NCI-H1048 (cell line): ENCODE measurements around the gene PSMA5.
A peak's percentile ranks its signal among the peaks of the same experiment; 100 is the strongest.
"Not testable (repeated sequence)": the region's sequence is repeated elsewhere in the genome, so short reads cannot be mapped to it uniquely, and the experiment has no call there.

Source experiments
- DNase-seq: peaks from one replicate; lab custom pipeline; 2025; lab: John Stamatoyannopoulos, UW

The PSMA5 gene

GRCh38 chr1:109426281-109427170 lies at the start of gene PSMA5:
PSMA5 (minus strand) TSS chr1:109426448; CDS start chr1:109426330, 118 bp downstream.
- peak; percentile 99 for DNase-seq

DNA sequence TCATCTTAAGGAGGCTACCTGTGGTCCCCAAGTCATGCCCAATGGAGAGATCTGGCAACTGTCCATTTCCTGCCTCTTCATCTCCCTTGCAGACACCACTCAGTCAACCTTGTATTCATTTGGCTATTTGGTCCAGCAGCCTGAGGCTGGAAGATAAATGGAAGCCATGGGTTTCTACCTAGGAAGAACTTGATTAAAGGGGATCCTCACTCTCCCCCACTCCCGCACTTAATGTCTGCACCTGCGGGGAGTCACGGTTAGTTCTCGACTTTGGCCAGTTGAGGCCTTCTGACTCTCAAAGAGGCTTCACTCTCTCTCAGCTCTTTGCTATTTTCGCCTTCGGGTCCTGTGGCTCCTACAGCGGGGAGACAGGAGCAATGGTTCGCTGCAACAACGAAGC lies 49.0 kb upstream of the PSMA5 start:
- DNase-seq: no peak

DNA sequence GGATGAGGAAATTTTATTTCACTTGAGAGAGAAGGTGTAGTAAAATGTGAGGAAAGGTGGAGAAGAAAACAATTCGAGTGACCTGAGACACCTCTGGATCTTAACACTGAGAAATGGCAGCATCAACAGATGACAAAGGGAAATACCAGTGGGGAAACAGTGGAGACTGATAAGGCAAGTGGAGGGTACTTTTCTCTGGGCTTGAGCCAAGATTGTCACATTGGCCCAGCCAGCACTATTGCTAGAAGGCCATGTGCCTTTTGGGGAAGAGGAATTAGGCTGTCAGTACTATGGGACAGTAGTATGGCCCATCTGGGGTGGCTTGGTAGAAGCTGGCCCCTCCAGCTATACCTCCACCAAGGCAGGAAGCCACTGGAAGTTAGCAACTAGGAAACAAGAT lies 48.4 kb upstream of the PSMA5 start:
- DNase-seq: no peak

DNA sequence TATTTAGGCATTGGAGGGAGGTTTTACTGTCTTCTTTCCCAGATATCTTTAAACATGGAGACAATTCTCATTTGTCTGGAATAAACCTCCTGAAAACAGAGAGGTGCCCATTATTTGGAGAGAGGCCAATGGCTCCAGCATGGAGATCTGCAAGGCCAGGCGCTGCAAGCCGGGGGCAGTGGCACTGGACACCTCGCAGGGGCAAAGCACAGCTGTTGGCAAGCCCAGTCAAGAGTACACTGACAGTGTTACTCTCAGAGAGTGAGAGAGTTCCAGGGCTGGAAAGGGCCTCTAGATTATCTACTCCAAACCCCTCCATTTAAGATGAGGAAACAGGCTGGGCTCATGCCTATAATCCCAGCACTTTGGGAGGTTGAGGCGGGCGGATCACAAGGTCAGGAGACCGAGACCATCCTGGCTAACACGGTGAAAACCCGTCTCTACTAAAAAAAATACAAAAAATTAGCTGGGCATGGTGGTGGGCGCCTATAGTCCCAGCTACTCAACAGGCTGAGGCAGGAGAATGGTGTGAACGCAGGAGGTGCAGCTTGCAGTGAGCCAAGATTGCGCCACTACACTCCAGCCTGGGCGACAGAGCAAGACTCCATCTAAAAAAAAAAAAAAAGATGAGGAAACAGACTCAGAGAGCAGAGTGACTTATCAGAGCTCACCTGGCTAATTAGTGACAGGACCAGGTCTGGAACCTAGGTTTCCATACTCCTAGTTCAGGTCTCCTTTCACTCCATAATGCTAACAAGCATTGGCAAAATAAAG lies 47.2 kb upstream of the PSMA5 start:
- DNase-seq: not testable (repeated sequence)

GRCh38 chr1:109472779-109473178 lies 46.5 kb upstream of the PSMA5 start:
- DNase-seq: no peak

DNA sequence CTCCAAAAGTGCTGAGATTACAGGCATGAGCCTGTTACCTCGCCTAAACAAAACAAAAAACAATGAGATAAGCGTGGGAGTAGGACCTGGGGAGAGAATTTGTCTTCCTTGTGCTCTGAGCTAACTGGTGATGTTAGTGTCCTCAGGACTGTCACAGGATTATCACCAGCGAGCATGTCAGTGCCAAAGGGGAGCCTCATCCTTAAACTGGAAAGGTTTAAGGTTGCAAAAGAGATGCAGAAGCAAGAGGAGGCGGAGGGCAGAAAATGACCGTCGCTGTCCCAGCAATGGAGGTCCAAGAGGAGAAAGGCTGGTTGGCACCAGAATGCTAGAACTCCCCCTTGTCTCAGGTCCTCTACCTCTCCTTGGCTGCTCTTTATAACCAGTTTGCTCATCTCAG lies 44.0 kb upstream of the PSMA5 start:
- DNase-seq: no peak

GRCh38 chr1:109468903-109469302 lies 42.7 kb upstream of the PSMA5 start:
- no peak for DNase-seq

DNA sequence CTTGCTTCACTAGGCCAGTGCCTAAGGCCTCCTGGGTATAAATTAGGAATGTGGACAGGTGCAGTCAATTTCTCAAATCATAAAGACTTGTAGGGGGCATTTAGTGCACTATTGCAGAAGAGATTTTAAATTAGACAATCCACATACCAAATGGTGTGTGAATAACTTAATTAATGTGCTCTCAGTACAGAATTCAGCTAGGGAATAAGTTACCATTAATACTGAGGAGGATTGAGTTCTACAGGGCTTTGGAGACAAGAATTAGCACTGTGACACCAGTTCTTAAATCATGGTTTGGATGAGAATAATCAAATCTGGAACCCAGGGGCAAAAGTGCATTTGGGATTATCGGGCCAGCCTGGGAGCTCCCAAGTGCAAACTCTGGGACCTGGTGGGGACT lies 41.8 kb upstream of the PSMA5 start:
- DNase-seq: no peak

DNA sequence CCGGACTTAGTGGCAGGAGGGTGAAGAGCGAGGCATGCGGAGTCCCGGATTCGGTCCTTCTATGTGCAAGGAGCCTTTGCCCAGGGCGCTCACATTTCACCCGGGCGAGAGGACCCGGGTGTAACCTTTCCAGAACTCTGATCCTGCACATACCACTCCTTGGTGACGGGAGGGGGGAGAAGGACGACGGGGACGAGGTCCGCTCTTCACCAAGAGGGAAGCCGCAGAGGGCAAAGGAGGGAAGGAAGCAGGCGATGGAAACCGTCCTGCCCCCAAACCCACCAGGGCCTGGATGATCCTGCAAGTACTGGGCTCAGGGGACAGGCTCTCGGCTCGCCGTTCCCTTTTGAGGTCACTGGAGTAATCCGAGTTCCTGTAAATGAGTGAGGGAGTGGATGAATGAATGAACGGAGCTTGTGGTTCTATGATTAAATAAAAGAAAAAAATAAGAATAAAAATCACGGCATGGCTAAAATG lies 41.1 kb upstream of the PSMA5 start:
- no peak for DNase-seq

- no peak for DNase-seq
Observed at GRCh38 chr1:109466452-109467300, 40.4 kb upstream of the PSMA5 start, which contains the start of gene SYPL2. SYPL2 (plus strand) TSS chr1:109466546; CDS start chr1:109466844, 298 bp downstream.

GRCh38 chr1:109466125-109466451 lies 39.8 kb upstream of the PSMA5 start:
- no peak for DNase-seq

- DNase-seq: no peak
Observed at GRCh38 chr1:109457819-109458218, 31.6 kb upstream of the PSMA5 start.

GRCh38 chr1:109454497-109455133 lies 28.4 kb upstream of the PSMA5 start:
- no peak for DNase-seq

DNA sequence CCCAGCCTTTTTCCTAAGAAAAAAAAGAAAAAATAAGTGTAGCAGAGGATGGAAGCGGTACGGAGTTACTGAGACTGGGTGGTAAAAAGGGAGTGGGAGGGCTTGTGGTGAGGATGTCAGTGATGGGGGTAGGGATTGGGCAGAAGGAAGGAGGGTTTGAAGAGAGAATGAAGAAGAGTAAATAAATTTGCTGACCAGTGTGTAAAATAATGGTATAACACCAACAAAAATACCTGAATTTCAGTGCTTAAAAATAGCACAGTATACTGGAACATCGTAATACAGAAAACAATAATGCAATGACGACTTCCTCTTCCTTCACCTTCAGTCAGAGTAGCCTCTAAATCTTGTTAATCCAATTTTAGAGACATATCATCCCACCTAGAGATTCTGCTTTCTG lies 21.3 kb upstream of the PSMA5 start:
- no peak for DNase-seq

- DNase-seq: not testable (repeated sequence)
Observed at GRCh38 chr1:109445949-109446695, 19.9 kb upstream of the PSMA5 start.

GRCh38 chr1:109444346-109444745 lies 18.1 kb upstream of the PSMA5 start:
- no peak for DNase-seq

DNA sequence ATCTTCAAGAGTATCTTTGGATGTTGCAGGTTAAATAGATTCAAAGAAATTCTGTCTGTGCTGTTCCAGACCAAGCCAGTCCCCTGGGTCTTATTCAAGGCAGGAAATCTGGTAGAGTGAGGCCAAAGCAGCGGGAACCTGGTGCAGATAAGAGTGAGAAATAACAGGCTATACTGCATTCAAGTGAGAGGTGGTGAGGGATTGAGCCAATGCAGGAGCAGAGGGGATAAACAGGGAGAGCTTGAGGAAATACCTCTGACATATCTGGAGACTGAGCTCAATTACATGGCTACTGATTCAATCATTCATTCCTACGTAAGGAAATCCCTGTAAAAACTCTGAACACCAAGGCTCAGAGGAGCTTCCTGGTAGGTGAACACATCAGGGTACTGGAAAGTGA lies 17.2 kb upstream of the PSMA5 start:
- DNase-seq: no peak

GRCh38 chr1:109441069-109441468 lies 14.8 kb upstream of the PSMA5 start:
- no peak for DNase-seq

- no peak for DNase-seq
Observed at GRCh38 chr1:109438798-109439297, 12.6 kb upstream of the PSMA5 start.

- DNase-seq: no peak
Observed at GRCh38 chr1:109434484-109434883, 8.2 kb upstream of the PSMA5 start.

DNA sequence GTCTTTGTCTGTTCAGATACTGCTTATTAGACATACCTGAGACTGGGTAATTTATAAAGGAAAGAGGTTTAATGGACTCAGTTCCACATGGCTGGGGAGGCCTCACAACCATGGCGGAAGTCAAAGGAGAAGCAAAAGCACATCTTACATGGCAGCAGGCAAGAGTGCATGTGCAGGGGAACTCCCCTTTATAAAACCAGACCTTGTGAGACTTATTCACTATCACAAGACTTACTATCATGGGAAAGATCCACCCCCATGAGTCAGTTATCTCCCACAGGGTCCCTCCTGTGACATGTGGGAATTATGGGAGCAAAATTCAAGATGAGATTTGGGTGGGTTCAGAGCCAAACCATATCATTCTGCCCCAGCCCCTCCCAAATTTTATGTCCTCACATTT lies 7.1 kb upstream of the PSMA5 start:
- no peak for DNase-seq
